Caco-2 (cell line): Measurements from ENCODE around the gene MVB12B. TPM values are rescaled to one million over a fixed set of nuclear protein-coding genes. Genes with fewer than 3 reads are reported as not detected.

Experiments used
- BruUV-seq: library from RNA; stranded (reverse); fragments of 400-500 nt; replicated peaks from 2 replicates; lab custom pipeline; 2021; lab: Mats Ljungman, UMichigan
- CTCF ChIA-PET: fragments of 300-600 bp; sonication (Branson Sonifier 250); formaldehyde crosslinking; loops from one replicate; lab custom pipeline; 2022; ENCODE audit warnings: antibody characterized with exemption; lab: Charles Lee
- POLR2A ChIA-PET: fragments of 300-600 bp; sonication (Branson Sonifier 250); formaldehyde crosslinking; loops from one replicate; lab custom pipeline; 2022; ENCODE audit warnings: antibody characterized with exemption; lab: Charles Lee
- DNase-seq, 2 experiments: peaks; one replicate each; pipeline versions ENCODE4 v3.0.0 to v3.0.0-alpha.2; 2020 to 2022
- H3K27me3 ChIP-seq: replicated peaks from 2 replicates; pipeline ENCODE4 v1.6.0; 2011; ENCODE audit warnings: low read length; ENCODE audit not compliant: control insufficient read depth, insufficient read depth
- H3K36me3 ChIP-seq: 2 replicates; pipeline ENCODE4 v1.5.1; 2011; ENCODE audit warnings: low read length; ENCODE audit not compliant: control insufficient read depth, insufficient read depth
- H3K4me1 ChIP-seq: fragments of 250-450 bp; sonication (Bioruptor Pico); 2 replicates; pipeline ENCODE4 v1.5.1; 2020; ENCODE audit warnings: mild to moderate bottlenecking
- H3K4me3 ChIP-seq: 2 replicates; pipeline ENCODE4 v1.5.1; 2011; ENCODE audit warnings: low read depth, mild to moderate bottlenecking, control low read depth, low read length
- H3K9me3 ChIP-seq: fragments of 250-450 bp; sonication (Bioruptor Pico); 2 replicates; pipeline ENCODE4 v1.5.1; 2020; ENCODE audit warnings: mild to moderate bottlenecking, moderate library complexity
- H3K27ac Mint-ChIP-seq: one replicate; pipeline ENCODE4 v1.8.0; 2022; ENCODE audit warnings: mixed read lengths; ENCODE audit not compliant: unreplicated experiment
- H3K27me3 Mint-ChIP-seq: one replicate; pipeline ENCODE4 v1.8.0; 2022; ENCODE audit warnings: mixed read lengths; ENCODE audit not compliant: insufficient read depth, unreplicated experiment
- H3K36me3 Mint-ChIP-seq: one replicate; pipeline ENCODE4 v1.8.0; 2022; ENCODE audit warnings: mild to moderate bottlenecking, mixed read lengths; ENCODE audit not compliant: insufficient read depth, unreplicated experiment
- H3K4me1 Mint-ChIP-seq: one replicate; pipeline ENCODE4 v1.8.0; 2022; ENCODE audit warnings: low read depth, mixed read lengths; ENCODE audit not compliant: unreplicated experiment
- H3K4me3 Mint-ChIP-seq: one replicate; pipeline ENCODE4 v1.8.0; 2022; ENCODE audit warnings: mild to moderate bottlenecking, moderate library complexity, mixed read lengths; ENCODE audit not compliant: unreplicated experiment
- H3K9me3 Mint-ChIP-seq: one replicate; pipeline ENCODE4 v1.8.0; 2022; ENCODE audit warnings: mixed read lengths; ENCODE audit not compliant: unreplicated experiment
- intact Hi-C: fragments of 100-400 bp; cut with micrococcal nuclease; formaldehyde crosslinking; loops from one replicate; pipeline ENCODE4 v1.10.0; 2022; ENCODE audit not compliant: unreplicated experiment
- total RNA-seq: library from RNA; stranded (reverse); gene quantifications from 2 replicates; pipeline ENCODE4 v1.2.3, GENCODE V29; 2022
- TF ChIP-seq, protein P1 (sequence below), 2 experiments: fragments of 200-600 bp in 1 of 2; IDR thresholded peaks; 1 replicate in 1 of 2; 2 replicates in 1 of 2; pipeline versions ENCODE4 v1.5.1 to v1.8.0; 2011 to 2022; ENCODE audit warnings: antibody characterized with exemption in 1 of 2, control low read depth in 1 of 2, inconsistent platforms in 1 of 2, low read depth in 1 of 2, low read length in 1 of 2, mild to moderate bottlenecking in 1 of 2, moderate library complexity in 1 of 2; ENCODE audit not compliant: insufficient read depth in 1 of 2, severe bottlenecking in 1 of 2, unreplicated experiment in 1 of 2

MVB12B gene
- total RNA-seq, 1 experiment from 2014 or later, result 24.4 TPM

DNA sequence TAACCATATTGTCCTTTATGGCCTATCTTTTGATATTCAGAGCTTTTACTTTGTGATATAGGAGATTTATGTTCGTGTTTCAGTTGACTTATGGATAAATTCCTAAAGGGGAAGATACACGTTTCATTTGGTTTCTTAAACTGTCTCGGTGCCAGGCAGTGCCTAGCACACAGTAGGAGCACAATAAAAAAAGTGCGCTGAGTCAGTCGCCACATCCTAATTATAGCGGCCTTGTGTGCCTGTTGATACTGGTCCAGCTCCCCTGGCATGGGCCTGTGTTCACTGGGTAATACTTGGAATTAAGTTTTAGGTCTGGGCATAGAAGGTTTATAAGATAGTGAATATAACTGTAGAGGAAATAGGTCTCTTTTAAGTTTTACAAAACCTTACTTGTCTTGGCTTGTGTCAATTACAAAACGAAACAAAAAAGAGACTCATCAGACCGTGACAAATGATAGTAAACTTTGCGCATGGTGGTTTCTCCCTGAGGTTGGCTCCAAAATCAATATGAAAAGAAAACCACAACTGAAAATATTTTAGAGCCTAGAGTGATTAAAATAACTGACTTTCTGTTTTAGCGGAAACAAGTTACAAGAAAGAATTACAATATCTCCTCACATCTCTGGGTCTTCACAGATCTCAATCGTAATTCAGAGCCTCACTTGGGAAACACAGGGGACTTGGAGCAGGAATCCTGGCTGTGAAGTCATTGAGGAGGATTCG lies 84.8 kb downstream of the MVB12B start:
- no peaks in the 10 kb centered on the region for H3K4me1 ChIP-seq
- H3K9me3 ChIP-seq, result no peaks in the 10 kb centered on the region
- POLR2A ChIA-PET, result no interaction called here
- no peak for DNase-seq
- no peaks in the 10 kb centered on the region for H3K36me3 ChIP-seq
- BruUV-seq, result no TSS peak
- Mint-ChIP-seq H3K9me3 (no peaks in the 10 kb centered on the region), H3K27ac (no peak overlapping the region), H3K27me3 (no peaks in the 10 kb centered on the region), H3K36me3 (peaks cover 12% of the 10 kb centered on the region), H3K4me3 (no peak overlapping the region), H3K4me1 (peaks cover 6% of the 10 kb centered on the region)
- H3K4me3 ChIP-seq, result no peak overlapping the region
- CTCF ChIA-PET, result no interaction called here
- H3K27me3 ChIP-seq, result no peaks in the 10 kb centered on the region
- TF ChIP-seq, protein P1, sequence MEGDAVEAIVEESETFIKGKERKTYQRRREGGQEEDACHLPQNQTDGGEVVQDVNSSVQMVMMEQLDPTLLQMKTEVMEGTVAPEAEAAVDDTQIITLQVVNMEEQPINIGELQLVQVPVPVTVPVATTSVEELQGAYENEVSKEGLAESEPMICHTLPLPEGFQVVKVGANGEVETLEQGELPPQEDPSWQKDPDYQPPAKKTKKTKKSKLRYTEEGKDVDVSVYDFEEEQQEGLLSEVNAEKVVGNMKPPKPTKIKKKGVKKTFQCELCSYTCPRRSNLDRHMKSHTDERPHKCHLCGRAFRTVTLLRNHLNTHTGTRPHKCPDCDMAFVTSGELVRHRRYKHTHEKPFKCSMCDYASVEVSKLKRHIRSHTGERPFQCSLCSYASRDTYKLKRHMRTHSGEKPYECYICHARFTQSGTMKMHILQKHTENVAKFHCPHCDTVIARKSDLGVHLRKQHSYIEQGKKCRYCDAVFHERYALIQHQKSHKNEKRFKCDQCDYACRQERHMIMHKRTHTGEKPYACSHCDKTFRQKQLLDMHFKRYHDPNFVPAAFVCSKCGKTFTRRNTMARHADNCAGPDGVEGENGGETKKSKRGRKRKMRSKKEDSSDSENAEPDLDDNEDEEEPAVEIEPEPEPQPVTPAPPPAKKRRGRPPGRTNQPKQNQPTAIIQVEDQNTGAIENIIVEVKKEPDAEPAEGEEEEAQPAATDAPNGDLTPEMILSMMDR (IDR thresholded peaks at IDR 0.05; ENCODE audit: insufficient read depth in 1 of 2, low read depth in 1 of 2, low read length in 1 of 2, severe bottlenecking in 1 of 2, unreplicated experiment in 1 of 2), result no peak
- intact Hi-C loops, result no loop called here

DNA sequence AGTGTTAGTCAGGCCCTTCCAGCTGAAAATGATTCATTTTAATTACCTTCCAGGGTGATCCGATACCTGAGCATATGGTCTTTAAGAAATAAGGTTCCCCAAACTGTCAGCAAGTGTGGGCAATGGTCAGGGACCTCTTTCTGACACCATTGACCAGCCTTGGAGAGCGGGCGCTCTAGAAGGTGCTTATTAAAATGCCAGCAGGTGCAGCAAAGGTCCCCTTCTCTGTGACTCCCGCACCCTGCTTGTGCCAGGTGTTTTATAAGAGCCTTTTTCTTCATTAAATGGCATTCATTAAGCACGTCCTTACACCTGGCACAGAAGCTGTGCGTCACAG lies 85.3 kb downstream of the MVB12B start:
- TF ChIP-seq, protein P1 (IDR thresholded peaks at IDR 0.05; ENCODE audit: insufficient read depth in 1 of 2, low read depth in 1 of 2, low read length in 1 of 2, severe bottlenecking in 1 of 2, unreplicated experiment in 1 of 2), result no peak
- DNase-seq, result no peak
- intact Hi-C loops, result no loop called here
- Mint-ChIP-seq H3K9me3 (no peaks in the 10 kb centered on the region), H3K4me1 (peaks cover 6% of the 10 kb centered on the region), H3K27ac (no peak overlapping the region), H3K36me3 (peaks cover 12% of the 10 kb centered on the region), H3K4me3 (no peak overlapping the region), H3K27me3 (no peaks in the 10 kb centered on the region)
- ChIA-PET CTCF (no interaction called here), POLR2A (no interaction called here)
- Histone ChIP-seq H3K27me3 (no peaks in the 10 kb centered on the region), H3K4me3 (no peak overlapping the region), H3K9me3 (no peaks in the 10 kb centered on the region), H3K36me3 (no peaks in the 10 kb centered on the region), H3K4me1 (no peaks in the 10 kb centered on the region)
- BruUV-seq, result no TSS peak

DNA sequence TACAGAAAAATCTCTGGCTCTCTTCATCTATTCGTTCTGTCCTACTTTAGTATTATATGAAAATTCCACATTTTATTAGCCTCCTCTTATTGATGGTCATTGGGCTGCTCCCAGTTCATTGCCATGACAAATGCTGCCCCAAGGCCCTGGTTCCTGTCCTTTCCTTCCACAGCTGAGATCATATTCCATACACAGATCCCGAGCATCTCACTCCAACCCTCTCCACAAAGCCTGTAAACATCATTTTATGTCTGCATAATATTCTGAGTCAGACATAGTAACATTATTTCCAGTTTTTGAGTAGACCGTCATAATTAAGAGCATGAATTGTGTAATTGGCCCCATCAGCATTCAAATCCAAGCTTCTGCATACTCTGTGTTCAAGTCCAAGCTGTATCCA lies 86.3 kb downstream of the MVB12B start:
- Mint-ChIP-seq H3K27me3 (no peaks in the 10 kb centered on the region), H3K27ac (no peak overlapping the region), H3K36me3 (peaks cover 12% of the 10 kb centered on the region), H3K4me3 (no peak overlapping the region), H3K9me3 (no peaks in the 10 kb centered on the region), H3K4me1 (peaks cover 6% of the 10 kb centered on the region)
- intact Hi-C loops, result no loop called here
- DNase-seq, result no peak
- Histone ChIP-seq H3K27me3 (no peaks in the 10 kb centered on the region), H3K4me3 (no peak overlapping the region), H3K9me3 (no peaks in the 10 kb centered on the region), H3K36me3 (no peaks in the 10 kb centered on the region), H3K4me1 (no peaks in the 10 kb centered on the region)
- no TSS peak for BruUV-seq
- TF ChIP-seq, protein P1 (IDR thresholded peaks at IDR 0.05; ENCODE audit: insufficient read depth in 1 of 2, low read depth in 1 of 2, low read length in 1 of 2, severe bottlenecking in 1 of 2, unreplicated experiment in 1 of 2), result no peak
- ChIA-PET CTCF (no interaction called here), POLR2A (no interaction called here)
